A549 (cell line): ENCODE data around the gene SHISA6. TPM values are rescaled to one million over a fixed set of nuclear protein-coding genes. Genes with fewer than 3 reads are reported as not detected.

ENCODE experiments used
- ATAC-seq, 2 experiments: fragments of 200-7000 bp in 1 of 2; fragments of >200 bp in 1 of 2; cut with Nextera tagmentation in 1 of 2; cut with Tn5 transposase in 1 of 2; 3 replicates each; pipeline versions ENCODE4 v1.8.0 to v1.9.1; 2018 to 2020; ENCODE audit warnings: mild to moderate bottlenecking in 1 of 2, moderate library complexity in 1 of 2
- CTCF ChIA-PET: fragments of 300-600 bp; sonication (Branson Sonifier 250); formaldehyde crosslinking; extraction: SDS; loops from one replicate; lab custom pipeline; 2021; ENCODE audit warnings: antibody characterized with exemption, inconsistent platforms; lab: Yijun Ruan, JAX
- POLR2A ChIA-PET: fragments of 350-600 bp; formaldehyde crosslinking; extraction: SDS; loops from one replicate; lab custom pipeline; 2021; ENCODE audit warnings: antibody characterized with exemption, inconsistent platforms; lab: Yijun Ruan, JAX
- DNase-seq, 2 experiments: peaks; one replicate each; pipeline versions ENCODE4 v3.0.0 to v3.0.0-alpha.2; 2011 to 2016; ENCODE audit warnings: low read depth in 1 of 2, low spot score in 1 of 2
- FAIRE-seq: peaks from 2 replicates; lab custom pipeline; 2011; peaks lifted over from hg19 to GRCh38; lab: Jason Lieb, UNC
- H3K27ac ChIP-seq, 2 experiments: fragments of >200 bp; sonication (Bioruptor Twin); formaldehyde crosslinking; 3 replicates each; pipeline ENCODE4 v1.5.1; 2016 to 2017
- H3K4me1 ChIP-seq: fragments of >200 bp; sonication (Bioruptor Twin); formaldehyde crosslinking; 3 replicates; pipeline ENCODE4 v1.6.1; 2016
- H3K4me2 ChIP-seq: fragments of >200 bp; sonication (Bioruptor Twin); formaldehyde crosslinking; 3 replicates; pipeline ENCODE4 v1.6.1; 2016
- H3K4me3 ChIP-seq: fragments of >200 bp; sonication (Bioruptor Twin); formaldehyde crosslinking; 3 replicates; pipeline ENCODE4 v1.5.1; 2016
- H3K9me3 ChIP-seq: fragments of >200 bp; sonication (Bioruptor Twin); formaldehyde crosslinking; 3 replicates; pipeline ENCODE4 v1.6.1; 2016
- CBX2 ChIP-seq: fragments of 200-600 bp; sonication (generic); IDR thresholded peaks from 2 replicates; pipeline ENCODE4 v1.6.1; 2016; ENCODE audit warnings: low read depth, mild to moderate bottlenecking, borderline replicate concordance
- CEBPB ChIP-seq, 2 experiments: fragments of >200 bp in 1 of 2; sonication (Bioruptor Twin) in 1 of 2; formaldehyde crosslinking in 1 of 2; IDR thresholded peaks; 2 replicates each; pipeline ENCODE4 v1.6.1; 2012 to 2016
- EHF ChIP-seq: fragments of 250-450 bp; sonication (Bioruptor Pico); IDR thresholded peaks from 2 replicates; pipeline ENCODE4 v1.5.0; 2020; ENCODE audit warnings: mild to moderate bottlenecking
- EHMT2 ChIP-seq: fragments of 200-600 bp; sonication (generic); IDR thresholded peaks from 2 replicates; pipeline ENCODE4 v1.6.1; 2016; ENCODE audit warnings: antibody characterized with exemption, low read depth, mild to moderate bottlenecking, moderate library complexity
- EP300 ChIP-seq, 2 experiments: fragments of >200 bp; sonication (Bioruptor Twin); formaldehyde crosslinking; IDR thresholded peaks; 2 replicates in 1 of 2; 3 replicates in 1 of 2; pipeline ENCODE4 v1.6.1; 2016 to 2017
- ESRRA ChIP-seq: fragments of 150-350 bp; IDR thresholded peaks from 2 replicates; pipeline ENCODE4 v1.6.1; 2014; ENCODE audit warnings: mild to moderate bottlenecking, low read length, borderline replicate concordance
- GATA3 ChIP-seq: IDR thresholded peaks from 2 replicates; pipeline ENCODE4 v1.6.1; 2012; ENCODE audit warnings: borderline replicate concordance
- HDAC2 ChIP-seq: fragments of 200-600 bp; sonication (generic); IDR thresholded peaks from 2 replicates; pipeline ENCODE4 v1.6.1; 2016
- HES2 ChIP-seq: fragments of >200 bp; sonication (Bioruptor Twin); formaldehyde crosslinking; IDR thresholded peaks from 2 replicates; pipeline ENCODE4 v1.6.1; 2016
- HMGXB4 ChIP-seq: fragments of 250-450 bp; sonication (Bioruptor Pico); IDR thresholded peaks from 2 replicates; pipeline ENCODE4 v1.5.0; 2021; ENCODE audit warnings: mild to moderate bottlenecking, moderate library complexity, borderline replicate concordance
- HOXB5 ChIP-seq: fragments of 250-450 bp; sonication (Bioruptor Pico); IDR thresholded peaks from 2 replicates; pipeline ENCODE4 v1.5.0; 2020; ENCODE audit warnings: mild to moderate bottlenecking, moderate library complexity
- JUN ChIP-seq, 2 experiments: fragments of >200 bp; sonication (Bioruptor Twin); formaldehyde crosslinking; IDR thresholded peaks; 2 replicates in 1 of 2; 3 replicates in 1 of 2; pipeline ENCODE4 v1.6.1; 2016 to 2017
- KDM1A ChIP-seq: fragments of 200-600 bp; sonication (generic); IDR thresholded peaks from 2 replicates; pipeline ENCODE4 v1.6.1; 2016; ENCODE audit warnings: low read depth, mild to moderate bottlenecking
- MAZ ChIP-seq: fragments of 150-350 bp; IDR thresholded peaks from 2 replicates; pipeline ENCODE4 v1.6.1; 2014; ENCODE audit warnings: antibody characterized with exemption, low read depth, low read length, borderline replicate concordance
- NPAS2 ChIP-seq: fragments of 250-450 bp; sonication (Bioruptor Pico); IDR thresholded peaks from 2 replicates; pipeline ENCODE4 v1.8.0; 2022; ENCODE audit warnings: mild to moderate bottlenecking, moderate library complexity, borderline replicate concordance
- PBX3 ChIP-seq: IDR thresholded peaks from 2 replicates; pipeline ENCODE4 v1.6.1; 2012
- PHF8 ChIP-seq: fragments of 200-600 bp; sonication (generic); IDR thresholded peaks from 2 replicates; pipeline ENCODE4 v1.6.1; 2016; ENCODE audit warnings: low read depth, mild to moderate bottlenecking, antibody characterized with exemption, moderate library complexity, borderline replicate concordance
- POLR2A ChIP-seq: IDR thresholded peaks from 2 replicates; pipeline ENCODE4 v1.6.1; 2012; ENCODE audit warnings: mild to moderate bottlenecking, low read length
- POLR2AphosphoS2 ChIP-seq: conservative IDR thresholded peaks from 2 replicates; pipeline ENCODE4 v1.6.1; 2012; ENCODE audit warnings: low read length, improper control_type of control experiment, inconsistent platforms
- RNF2 ChIP-seq: fragments of 200-600 bp; sonication (generic); IDR thresholded peaks from 2 replicates; pipeline ENCODE4 v1.6.1; 2016; ENCODE audit warnings: low read depth, mild to moderate bottlenecking, antibody characterized with exemption, moderate library complexity, borderline replicate concordance
- SMC3 ChIP-seq: fragments of >200 bp; sonication (Bioruptor Twin); formaldehyde crosslinking; IDR thresholded peaks from 3 replicates; pipeline ENCODE4 v1.6.1; 2018; ENCODE audit warnings: inconsistent platforms
- USF2 ChIP-seq: fragments of 450-650 bp; IDR thresholded peaks from 2 replicates; pipeline ENCODE4 v1.6.1; 2014; ENCODE audit warnings: antibody characterized with exemption
- ZC3H11A ChIP-seq: fragments of 450-650 bp; IDR thresholded peaks from 2 replicates; pipeline ENCODE4 v1.6.1; 2014; ENCODE audit warnings: antibody characterized with exemption, mild to moderate bottlenecking
- ZSCAN20 ChIP-seq: fragments of 250-450 bp; sonication (Bioruptor Pico); IDR thresholded peaks from 2 replicates; pipeline ENCODE4 v1.8.0; 2022; ENCODE audit warnings: mild to moderate bottlenecking, moderate library complexity
- whole genome bisulfite sequencing: methylation state at CpG from one replicate; pipeline ENCODE4 v1.1.6; 2017; ENCODE audit errors: missing lambda C conversion rate; 5-methylcytosine and 5-hydroxymethylcytosine counted together
- polyA plus RNA-seq, 4 experiments: library from polyadenylated mRNA; depleted of rRNA in 3 of 4; stranded (reverse); fragments of >200 nt; fragmentation: RNase III in 1 of 4; extraction: RNeasy Plus Mini Kit Qiagen cat#74134 plus additional on column Dnase treatment in 1 of 4; gene quantifications; 2 replicates in 3 of 4; 3 replicates in 1 of 4; pipeline ENCODE4 v1.2.3, GENCODE V29; 2011 to 2017
- TF ChIP-seq, protein P1 (sequence below): fragments of 150-350 bp; IDR thresholded peaks from 2 replicates; pipeline ENCODE4 v1.6.1; 2014; ENCODE audit warnings: low read depth, mild to moderate bottlenecking, low read length
- TF ChIP-seq, protein P2 (sequence below): fragments of >200 bp; sonication (Bioruptor Twin); formaldehyde crosslinking; IDR thresholded peaks from 3 replicates; pipeline ENCODE4 v1.5.1; 2016

SHISA6 gene
- polyA plus RNA-seq, 2 of the 4 experiments (the other 2 are of a cell fraction): not detected

- H3K27ac ChIP-seq: no peak overlapping the region
- DNase-seq (no peak), ATAC-seq (no peak), FAIRE-seq (no peak)
- WGBS: 0% methylated on average over 4 of the region's 4 CpGs
- no peaks in the 10 kb centered on the region for H3K9me3 ChIP-seq
- no peaks in the 10 kb centered on the region for H3K4me1 ChIP-seq
- ChIA-PET POLR2A (no interaction called here), CTCF (interaction anchor here (1.9 kb wide), 1 partner anchor 10 kb away, joined by 6 read pairs; no protein-coding TSS in a partner anchor)
- TF ChIP-seq HDAC2 (no peak), POLR2A (no peak), CEBPB (IDR thresholded peaks at IDR 0.05) (no peak), KDM1A (no peak), PBX3 (no peak), HES2 (no peak), GATA3 (no peak), PHF8 (no peak), MAZ (no peak), HOXB5 (CRISPR knock-in tag) (no peak), USF2 (no peak), POLR2AphosphoS2 (no peak), EHMT2 (no peak), RNF2 (no peak), EP300 (IDR thresholded peaks at IDR 0.05) (no peak), JUN (IDR thresholded peaks at IDR 0.05) (no peak), ESRRA (no peak), NPAS2 (no peak), SMC3 (no peak)
- TF ChIP-seq, protein P1, sequence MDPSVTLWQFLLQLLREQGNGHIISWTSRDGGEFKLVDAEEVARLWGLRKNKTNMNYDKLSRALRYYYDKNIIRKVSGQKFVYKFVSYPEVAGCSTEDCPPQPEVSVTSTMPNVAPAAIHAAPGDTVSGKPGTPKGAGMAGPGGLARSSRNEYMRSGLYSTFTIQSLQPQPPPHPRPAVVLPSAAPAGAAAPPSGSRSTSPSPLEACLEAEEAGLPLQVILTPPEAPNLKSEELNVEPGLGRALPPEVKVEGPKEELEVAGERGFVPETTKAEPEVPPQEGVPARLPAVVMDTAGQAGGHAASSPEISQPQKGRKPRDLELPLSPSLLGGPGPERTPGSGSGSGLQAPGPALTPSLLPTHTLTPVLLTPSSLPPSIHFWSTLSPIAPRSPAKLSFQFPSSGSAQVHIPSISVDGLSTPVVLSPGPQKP: no peak
- TF ChIP-seq, all 56 proteins: peak for 0
- Histone ChIP-seq H3K4me3 (no peak overlapping the region), H3K4me2 (no peak overlapping the region)
These were observed 93.5 kb downstream of the SHISA6 start for GRCh38 chr17:11334493-11334892.

DNA sequence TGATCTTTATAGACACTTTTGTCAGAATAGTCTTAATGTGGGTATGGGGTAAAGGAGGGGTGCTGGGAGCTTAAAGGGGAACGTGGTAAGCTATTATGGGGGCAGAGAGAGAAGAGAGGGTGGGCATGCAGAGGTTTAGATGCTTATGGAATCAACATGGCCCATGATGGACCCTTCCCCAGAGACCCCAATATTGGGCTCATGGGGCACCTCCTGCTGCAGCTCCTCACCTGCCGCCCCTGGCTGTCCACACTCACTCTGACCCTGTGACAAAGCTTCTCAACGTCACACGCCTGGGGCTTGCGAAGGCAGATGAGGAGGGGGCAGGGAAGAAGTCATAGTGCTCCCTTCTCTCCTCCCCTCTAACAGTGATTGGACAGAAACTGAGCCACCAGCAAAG is 95.3 kb downstream of the SHISA6 start:
- FAIRE-seq: no peak
- no peak for ATAC-seq
- POLR2A ChIA-PET: no interaction called here
- H3K4me2 ChIP-seq: no peak overlapping the region
- H3K9me3 ChIP-seq: no peaks in the 10 kb centered on the region
- DNase-seq: no peak
- 0% methylated on average over 5 of the region's 5 CpGs for WGBS
- no peak for TF ChIP-seq SMC3
- TF ChIP-seq PBX3: no peak
- TF ChIP-seq HMGXB4 (CRISPR knock-in tag): no peak
- no peak for TF ChIP-seq ZSCAN20 (CRISPR knock-in tag)
- TF ChIP-seq ZC3H11A: no peak
- no peak for TF ChIP-seq RNF2
- no peak for TF ChIP-seq EHF (CRISPR knock-in tag)
- TF ChIP-seq PHF8: no peak
- TF ChIP-seq, protein P2, sequence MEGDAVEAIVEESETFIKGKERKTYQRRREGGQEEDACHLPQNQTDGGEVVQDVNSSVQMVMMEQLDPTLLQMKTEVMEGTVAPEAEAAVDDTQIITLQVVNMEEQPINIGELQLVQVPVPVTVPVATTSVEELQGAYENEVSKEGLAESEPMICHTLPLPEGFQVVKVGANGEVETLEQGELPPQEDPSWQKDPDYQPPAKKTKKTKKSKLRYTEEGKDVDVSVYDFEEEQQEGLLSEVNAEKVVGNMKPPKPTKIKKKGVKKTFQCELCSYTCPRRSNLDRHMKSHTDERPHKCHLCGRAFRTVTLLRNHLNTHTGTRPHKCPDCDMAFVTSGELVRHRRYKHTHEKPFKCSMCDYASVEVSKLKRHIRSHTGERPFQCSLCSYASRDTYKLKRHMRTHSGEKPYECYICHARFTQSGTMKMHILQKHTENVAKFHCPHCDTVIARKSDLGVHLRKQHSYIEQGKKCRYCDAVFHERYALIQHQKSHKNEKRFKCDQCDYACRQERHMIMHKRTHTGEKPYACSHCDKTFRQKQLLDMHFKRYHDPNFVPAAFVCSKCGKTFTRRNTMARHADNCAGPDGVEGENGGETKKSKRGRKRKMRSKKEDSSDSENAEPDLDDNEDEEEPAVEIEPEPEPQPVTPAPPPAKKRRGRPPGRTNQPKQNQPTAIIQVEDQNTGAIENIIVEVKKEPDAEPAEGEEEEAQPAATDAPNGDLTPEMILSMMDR: no peak
- TF ChIP-seq, protein P1: no peak
- no peak for TF ChIP-seq CBX2
- H3K4me1 ChIP-seq: no peaks in the 10 kb centered on the region
- no peak overlapping the region for H3K27ac ChIP-seq
- no peak overlapping the region for H3K4me3 ChIP-seq
- CTCF ChIA-PET: no interaction called here
